AG09319 (cell line): ENCODE measurements around the gene MRPL18.

Source experiments
- DNase-seq: peaks from one replicate; pipeline ENCODE4 v3.0.0-alpha.2; 2010; ENCODE audit warnings: low read depth; ENCODE audit errors: extremely low read depth
- TF ChIP-seq, protein P1 (sequence below): IDR thresholded peaks from 2 replicates; pipeline ENCODE4 v1.5.1; 2011; ENCODE audit warnings: low read depth, mild to moderate bottlenecking, inconsistent platforms, low read length, moderate library complexity

The MRPL18 gene

GRCh38 chr6:159761129-159761872 lies 29.0 kb upstream of the MRPL18 start:
- no peak for DNase-seq
- TF ChIP-seq, protein P1, sequence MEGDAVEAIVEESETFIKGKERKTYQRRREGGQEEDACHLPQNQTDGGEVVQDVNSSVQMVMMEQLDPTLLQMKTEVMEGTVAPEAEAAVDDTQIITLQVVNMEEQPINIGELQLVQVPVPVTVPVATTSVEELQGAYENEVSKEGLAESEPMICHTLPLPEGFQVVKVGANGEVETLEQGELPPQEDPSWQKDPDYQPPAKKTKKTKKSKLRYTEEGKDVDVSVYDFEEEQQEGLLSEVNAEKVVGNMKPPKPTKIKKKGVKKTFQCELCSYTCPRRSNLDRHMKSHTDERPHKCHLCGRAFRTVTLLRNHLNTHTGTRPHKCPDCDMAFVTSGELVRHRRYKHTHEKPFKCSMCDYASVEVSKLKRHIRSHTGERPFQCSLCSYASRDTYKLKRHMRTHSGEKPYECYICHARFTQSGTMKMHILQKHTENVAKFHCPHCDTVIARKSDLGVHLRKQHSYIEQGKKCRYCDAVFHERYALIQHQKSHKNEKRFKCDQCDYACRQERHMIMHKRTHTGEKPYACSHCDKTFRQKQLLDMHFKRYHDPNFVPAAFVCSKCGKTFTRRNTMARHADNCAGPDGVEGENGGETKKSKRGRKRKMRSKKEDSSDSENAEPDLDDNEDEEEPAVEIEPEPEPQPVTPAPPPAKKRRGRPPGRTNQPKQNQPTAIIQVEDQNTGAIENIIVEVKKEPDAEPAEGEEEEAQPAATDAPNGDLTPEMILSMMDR, result no peak

GRCh38 chr6:159761873-159762680 lies 28.2 kb upstream of the MRPL18 start, which contains the start of gene ACAT2:
Gene ACAT2, plus strand, starts transcription at chr6:159762045. Its CDS starts 43 bp downstream, at chr6:159762088.
- TF ChIP-seq, protein P1, result no peak
- DNase-seq, result peak; percentile 78

- TF ChIP-seq, protein P1, result no peak
- no peak for DNase-seq
These were observed 27.5 kb upstream of the MRPL18 start for GRCh38 chr6:159762681-159763293.

- TF ChIP-seq, protein P1, result no peak
- no peak for DNase-seq
These were observed 23.4 kb upstream of the MRPL18 start for GRCh38 chr6:159766906-159767305.

- no peak for DNase-seq
- TF ChIP-seq, protein P1, result no peak
These were observed 20.8 kb upstream of the MRPL18 start for GRCh38 chr6:159769470-159769869.

- no peak for DNase-seq
- TF ChIP-seq, protein P1, result no peak
These were observed 18.1 kb upstream of the MRPL18 start for GRCh38 chr6:159772196-159772595.
